Right lung (tissue), 5 donors: ENCODE results near the gene CGNL1. TPM values are rescaled to one million over a fixed set of nuclear protein-coding genes. Genes with fewer than 3 reads are reported as not detected.

Experiments
- DNase-seq, 2 donors: peaks; one replicate each; pipeline ENCODE4 v3.0.0-alpha.2; 2013
- polyA plus RNA-seq, 5 donors: library from polyadenylated mRNA; unstranded; fragments of 120-200 nt; gene quantifications; one replicate each; pipeline versions ENCODE4 v1.2.1 to v1.2.3, GENCODE V29; 2013; ENCODE audit warnings: inconsistent platforms in 1 of 5, low replicate concordance in 1 of 5; ENCODE audit not compliant: insufficient read length in 5 of 5, insufficient read depth in 1 of 5

The CGNL1 gene
- polyA plus RNA-seq, 5 donors: 20.9 to 39.8 (median 28.7) TPM

DNA sequence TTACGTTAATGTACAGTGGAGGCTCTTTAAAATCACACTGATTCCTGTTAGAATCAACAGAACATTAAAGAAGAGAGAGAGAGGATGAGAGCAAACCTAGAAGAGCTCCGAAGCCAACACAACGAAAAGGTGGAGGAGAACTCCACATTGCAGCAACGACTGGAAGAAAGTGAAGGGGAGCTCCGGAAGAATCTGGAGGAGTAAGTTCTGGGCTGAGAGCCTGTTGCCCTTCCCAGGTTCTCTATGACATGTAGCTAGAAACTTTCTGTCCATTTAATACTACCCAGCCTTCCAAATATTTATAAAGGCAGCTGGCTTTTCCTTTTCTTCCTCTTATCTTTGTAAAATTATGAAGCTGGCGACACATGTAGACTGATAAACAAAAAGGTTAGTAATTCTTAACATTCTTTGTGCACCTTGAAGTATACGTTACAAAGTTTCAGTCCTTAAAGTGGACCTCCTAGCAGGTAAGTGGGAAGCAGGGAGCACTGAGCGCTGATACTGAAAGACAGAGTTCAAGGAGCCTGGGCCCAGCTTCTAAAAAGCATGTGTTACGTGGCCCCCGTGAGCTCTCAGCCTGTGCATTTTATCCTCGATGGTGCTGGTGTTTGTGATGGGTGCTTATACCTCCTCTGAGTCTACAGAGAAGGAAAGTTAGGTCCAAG is 75.9 kb downstream of the CGNL1 start:
- DNase-seq: no peak

DNA sequence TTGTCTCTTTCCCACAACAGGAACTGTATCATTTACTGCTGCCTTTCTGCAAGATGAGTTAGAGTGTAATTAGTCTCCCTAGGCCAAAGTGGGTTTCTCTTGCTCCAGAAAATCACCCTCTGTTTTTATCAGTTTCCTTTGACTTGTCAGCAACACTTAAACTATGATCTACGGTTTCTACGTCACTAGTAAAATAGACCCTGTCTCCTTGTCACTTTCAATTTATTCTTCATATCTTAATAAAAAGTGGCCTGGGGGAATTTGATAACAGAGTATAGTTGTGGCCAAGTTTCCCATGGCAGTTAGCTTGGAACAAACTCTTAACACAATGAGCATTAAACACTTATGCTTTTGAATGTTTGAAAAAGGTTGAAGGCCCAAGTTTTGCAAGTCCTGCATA is 79.6 kb downstream of the CGNL1 start:
- DNase-seq: no peak

DNA sequence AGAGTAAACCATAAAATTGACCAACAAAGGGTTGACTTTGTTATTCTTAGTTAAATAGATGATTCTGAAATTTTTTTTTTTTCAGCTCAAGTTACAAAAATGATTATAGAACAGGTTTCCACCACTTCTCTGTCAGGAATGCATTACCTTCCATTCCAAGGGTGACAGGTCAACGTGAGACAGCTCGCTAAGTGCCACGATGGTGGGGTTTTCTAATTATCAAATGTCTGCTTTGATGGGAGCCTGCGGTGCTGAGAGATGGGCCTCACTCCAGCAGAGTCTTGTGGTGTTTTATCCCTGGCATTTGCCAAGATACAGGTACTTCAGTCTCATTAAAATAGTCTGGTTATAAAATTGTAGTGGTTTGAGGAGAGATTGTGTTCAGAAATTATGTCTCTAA is 80.3 kb downstream of the CGNL1 start:
- DNase-seq: no peak

DNA sequence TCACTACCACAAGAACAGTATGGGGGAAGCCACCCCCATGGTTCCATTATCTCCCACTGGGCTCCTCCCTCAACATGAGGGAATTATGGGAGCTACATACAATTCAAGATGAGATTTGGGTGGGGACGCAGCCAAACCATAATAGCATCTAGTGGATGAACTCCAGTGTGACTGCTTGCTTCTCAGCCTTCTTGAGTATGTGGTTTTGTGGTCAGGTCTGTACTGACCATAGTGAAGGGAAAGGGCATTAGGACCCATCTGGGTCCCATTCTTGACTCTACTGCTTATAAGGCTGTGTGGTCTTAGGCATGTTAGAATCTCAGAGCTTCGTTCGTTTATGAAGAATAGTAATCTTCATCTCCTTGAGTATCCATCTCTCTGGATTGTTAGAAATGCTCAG is 81.4 kb downstream of the CGNL1 start:
- no peak for DNase-seq

DNA sequence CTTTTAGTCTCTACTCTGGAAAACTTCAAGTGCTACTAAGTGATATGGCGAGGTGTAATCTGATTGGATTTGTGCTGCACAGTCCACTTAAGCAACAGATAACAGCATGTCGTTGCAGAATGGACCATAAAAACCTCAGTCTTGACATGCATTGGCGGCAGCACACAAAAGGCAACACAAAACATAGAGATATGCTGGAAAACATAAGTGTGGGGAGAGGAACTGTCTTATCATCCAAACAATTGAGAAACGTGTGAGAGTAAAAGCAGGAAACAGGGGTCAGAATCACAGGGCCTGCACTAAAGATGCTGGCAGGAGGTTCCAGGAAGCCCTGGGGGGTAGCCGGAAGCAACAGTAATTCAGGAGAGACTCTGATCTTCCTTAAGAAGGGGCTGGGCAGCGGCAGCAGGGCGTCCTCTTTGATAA is 82.1 kb downstream of the CGNL1 start:
- DNase-seq: no peak

DNA sequence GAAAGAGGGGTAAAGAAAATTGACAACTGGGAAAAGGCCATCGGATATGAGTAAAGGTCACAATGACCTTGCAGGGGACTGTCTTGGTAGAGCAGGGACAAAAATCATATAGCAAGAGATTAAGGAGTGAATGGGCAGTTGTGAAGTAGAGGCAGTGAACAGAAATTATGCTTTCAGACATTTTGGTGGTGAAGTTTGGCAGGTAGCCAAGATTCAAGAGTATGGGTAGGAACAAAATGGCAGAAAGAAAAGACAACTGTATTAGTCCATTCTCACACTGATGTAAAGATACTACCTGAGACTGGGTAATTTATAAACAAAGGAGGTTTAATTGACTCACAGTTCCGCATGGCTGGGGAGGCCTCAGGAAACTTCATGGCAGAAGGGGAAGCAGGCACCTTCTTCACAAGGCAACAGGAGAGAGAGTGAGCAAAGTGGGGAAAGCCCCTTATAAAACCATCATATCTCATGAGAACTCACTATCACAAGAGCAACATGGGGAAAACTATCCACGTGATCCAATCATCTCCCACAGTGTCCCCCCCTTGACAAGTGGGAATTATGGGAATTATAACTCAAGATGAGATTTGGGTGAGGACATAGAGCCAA is 84.0 kb downstream of the CGNL1 start:
- DNase-seq: no peak

DNA sequence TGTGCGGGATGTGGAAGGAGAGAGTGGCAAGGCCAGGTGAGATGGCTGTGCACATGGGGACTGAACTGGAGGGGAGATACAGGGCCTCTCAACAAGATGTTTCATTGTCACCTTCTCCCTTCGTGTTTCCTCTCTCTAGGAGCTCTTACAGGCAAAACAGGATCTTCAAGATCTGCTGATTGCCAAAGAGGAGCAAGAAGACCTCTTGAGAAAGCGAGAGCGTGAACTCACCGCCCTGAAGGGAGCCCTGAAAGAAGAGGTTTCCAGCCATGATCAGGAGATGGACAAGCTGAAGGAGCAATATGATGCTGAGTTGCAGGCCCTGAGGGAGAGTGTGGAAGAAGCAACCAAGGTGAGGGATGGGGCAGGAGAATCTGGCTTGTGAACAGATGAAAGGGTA is 85.2 kb downstream of the CGNL1 start:
- no peak for DNase-seq

DNA sequence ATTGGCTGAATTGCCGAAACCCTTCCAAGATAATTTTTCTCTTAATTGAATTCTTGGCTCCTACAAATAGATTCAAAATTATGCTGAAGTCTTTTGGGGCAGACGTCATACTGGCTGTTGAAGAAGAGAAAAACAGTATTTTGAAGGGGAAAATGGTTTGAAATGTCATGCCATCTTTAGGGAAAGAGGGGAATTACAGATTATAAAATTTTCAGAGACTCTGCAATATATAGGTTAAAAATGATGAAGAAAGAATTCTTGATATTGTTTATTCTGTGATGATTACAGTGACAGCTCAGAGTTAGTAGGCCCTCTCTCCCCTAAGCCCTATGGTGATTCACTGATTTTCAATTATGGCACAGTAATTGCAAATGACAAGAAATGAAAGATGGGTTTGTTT is 86.1 kb downstream of the CGNL1 start:
- no peak for DNase-seq

DNA sequence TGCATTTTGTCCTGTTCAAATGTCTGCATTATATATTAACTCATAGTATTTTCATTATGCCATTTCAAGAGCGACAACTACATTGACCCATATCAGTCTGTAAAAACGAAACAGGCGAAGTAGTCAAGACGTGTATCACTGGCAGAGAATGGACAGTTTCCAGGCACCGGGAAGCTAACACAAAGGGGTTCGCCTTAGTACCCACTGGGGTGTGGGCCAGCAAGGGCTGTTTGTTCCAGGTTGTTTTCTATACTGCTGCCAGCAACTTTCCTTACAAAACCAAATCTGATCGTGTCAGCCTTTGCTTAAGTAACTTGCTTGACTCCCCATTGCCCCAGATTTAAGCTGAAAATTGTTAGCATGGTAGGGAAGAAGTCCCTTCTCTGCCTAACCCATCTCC is 87.1 kb downstream of the CGNL1 start:
- no peak for DNase-seq

DNA sequence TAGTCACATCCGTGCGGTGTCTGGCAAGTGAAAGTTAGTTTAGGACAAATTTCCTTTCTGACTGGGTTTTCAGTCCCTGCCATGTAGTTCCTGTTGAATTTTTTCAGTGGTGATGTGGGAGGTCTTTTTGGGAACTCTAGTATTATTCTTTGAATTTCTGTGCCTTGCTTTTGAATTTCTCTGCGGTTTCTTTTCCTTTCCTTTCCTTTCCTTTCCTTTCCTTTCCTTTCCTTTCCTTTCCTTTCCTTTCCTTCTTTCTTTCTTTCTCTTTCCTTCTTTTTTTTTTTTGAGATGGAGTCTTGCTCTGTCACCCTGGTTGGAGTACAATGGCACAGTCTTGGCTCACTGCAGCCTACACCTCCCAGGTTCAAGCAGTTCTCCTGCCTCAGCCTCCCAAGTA is 88.2 kb downstream of the CGNL1 start:
- DNase-seq: no peak

DNA sequence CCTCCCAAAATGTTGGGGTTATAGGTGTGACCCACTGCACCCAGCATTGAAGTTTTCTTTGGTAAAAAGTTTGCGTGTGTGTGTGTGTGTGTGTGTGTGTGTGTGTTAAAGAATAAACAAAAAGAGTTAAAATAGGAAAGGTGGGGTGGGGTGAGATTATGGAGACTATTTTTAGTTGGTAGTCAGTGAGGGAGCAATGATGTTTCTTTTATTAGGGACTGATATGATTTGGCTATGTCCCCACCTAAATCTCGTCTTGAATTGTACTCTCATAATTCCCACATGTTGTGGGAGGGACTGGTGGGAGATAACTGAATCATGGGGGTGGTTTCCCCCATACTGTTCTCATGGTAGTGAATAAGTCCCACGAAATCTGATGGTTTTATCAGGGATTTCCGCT is 92.2 kb downstream of the CGNL1 start:
- DNase-seq: no peak

DNA sequence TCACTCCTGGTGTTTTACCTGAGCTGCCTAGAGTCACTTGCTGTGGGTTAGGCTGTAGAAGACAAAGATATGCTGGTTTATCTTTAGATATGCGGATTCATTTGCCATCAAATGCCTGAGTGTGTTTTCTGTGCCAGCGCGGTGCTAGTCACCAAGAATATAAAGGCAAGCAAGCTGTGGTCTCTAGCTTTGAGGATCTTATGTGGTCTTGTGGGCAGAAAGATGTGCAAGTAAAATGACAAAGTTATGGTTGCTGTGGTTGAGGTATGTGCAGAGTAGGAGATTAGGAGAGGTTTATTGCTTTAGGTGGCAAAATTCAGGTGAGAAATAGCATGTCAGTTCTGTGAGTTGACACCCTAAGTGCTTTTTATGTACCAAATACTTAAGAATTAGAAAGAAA is 94.2 kb downstream of the CGNL1 start:
- DNase-seq: no peak

DNA sequence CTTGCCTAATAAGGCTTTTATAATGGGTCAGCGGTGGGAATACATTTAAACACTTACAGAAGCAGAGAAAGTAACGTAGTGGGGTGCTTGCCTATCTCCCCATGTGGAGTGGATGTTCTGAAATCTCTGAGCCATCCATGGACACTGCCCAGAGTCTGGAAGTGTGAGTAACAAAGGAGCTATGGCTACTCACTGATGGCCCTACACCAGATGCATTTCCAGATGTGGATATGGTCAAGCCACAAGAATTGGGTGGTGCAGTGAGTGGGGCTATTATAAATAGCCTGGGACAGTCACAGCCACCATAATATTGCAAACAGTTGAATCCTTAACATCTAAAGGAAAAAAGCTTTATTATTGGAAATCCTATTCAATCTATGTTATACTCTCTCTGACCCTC is 96.6 kb downstream of the CGNL1 start:
- DNase-seq: no peak

DNA sequence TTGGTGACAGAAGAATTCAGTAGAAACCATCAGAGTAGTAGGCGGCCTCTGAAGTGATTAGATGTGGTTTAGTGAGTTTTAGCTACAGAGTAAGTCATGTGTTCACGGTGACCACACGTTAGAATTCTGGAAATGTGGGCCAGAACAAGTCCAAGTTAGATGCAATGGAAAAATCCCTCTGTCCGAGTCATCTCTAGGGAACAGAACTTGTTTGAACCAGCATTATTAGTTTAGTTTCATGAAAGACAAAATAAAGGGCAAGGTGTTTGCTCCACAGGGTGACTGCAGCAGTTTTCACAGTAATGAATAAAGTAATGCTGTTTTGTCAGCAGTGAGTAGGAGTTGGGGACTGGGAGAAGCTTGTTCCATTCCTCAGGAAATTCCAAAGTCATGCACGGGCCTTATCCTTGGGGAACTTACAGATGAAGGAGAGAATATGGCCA is 100.2 kb downstream of the CGNL1 start:
- DNase-seq: no peak

DNA sequence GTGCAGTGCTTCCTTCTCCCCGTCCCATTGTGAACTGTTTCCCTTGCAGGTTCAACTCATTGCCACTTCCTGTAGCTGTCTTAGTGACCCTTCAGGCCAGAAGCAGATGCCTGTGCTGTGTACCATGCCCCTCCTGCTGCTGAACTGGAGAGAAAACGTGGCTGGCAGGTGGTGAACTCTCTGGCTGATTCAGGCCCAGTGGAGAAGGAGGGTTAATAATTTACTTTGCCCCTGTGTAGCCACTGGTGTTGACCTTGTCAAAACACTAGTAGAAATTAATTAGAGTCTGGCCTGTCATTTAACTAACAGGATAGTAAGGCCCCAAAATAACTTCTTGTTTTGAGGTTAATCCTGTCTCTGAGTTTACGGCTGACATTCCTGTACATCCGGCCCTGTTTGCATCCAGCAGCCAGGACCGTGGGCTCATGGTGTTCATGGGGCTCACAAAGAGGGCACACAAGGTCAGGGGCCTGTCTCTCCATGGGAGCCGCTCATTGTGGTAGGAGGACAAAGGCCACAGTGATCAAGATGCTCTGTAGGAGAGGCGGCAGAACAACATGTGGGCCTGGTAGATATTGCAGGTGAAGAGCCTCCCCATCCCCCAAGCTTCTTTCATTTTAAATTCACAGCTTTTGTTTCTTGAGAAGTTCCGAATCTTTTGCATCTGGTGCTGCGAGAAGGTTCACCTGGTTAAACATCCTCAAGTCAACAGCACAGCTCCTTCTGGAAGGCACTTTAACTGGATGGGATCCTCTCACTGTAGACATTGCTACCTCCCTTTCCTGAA is 101.6 kb downstream of the CGNL1 start:
- DNase-seq: no peak

DNA sequence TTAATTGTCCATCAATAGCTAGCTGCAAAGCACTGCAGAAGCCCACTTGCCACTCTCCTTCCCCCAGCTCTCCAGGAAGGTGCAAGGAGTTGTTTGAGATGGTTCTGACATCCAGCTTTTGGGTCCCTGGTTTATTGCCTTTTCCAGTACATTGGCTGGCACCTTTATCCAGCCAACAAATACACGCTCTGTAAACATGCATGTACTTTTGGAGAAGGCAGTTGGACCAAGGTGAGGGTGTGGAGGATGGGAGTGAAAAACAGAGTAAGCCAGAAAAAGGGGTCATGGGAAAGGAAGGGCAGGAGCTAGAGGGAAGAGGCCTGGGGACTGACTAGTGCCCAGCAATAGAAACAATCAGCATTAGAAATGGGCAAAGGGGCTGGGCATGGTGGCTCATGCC is 102.7 kb downstream of the CGNL1 start:
- no peak for DNase-seq

DNA sequence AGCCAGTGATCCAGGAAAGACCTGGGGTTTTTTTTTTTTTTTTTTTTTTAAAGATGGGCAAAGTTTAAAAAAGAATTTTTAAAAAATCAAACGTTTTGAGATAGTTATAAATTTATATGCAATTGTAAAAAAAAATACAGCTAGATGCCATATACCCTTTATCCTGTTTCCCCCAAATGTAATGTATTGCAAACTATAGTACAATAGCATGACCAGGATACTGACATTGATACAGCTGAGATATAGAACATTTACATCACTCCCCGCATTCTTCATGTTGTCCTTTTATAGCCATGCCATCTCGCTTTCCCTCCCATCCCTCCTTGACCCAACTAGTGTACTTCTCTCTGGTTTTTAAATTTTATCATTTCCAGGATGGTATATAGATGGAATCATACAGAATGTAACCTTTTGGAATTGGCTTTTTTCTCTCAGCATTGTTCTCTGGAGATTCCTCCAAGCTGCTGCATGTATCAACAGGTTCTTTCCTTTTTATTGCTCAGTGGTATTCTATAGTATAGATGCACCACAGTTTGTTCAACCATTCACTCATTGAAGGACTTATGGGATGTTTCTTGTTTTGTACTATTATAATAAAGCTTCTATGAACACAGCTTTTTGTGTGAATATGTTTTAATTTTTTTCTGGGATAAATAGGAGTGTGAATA is 104.9 kb downstream of the CGNL1 start:
- no peak for DNase-seq

DNA sequence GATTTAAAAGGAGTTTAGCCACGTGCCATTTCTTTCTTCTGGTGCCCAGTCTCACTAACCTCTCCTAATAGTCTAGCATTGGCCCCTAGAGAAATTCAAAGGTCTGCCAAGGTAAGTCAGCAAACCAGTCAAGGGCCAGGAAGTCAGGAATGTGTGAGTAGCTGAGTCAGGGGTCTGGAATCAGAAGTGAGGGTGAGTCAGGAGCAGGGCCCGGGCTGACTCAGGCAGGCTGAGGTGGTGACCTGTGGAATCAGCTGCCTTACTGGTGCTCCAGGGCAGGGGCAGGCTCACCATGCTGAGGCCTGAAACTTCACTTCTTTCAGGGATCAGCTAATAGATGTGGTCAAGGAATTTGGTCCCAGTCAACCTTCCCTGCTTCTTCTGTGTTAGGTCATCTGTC is 109.6 kb downstream of the CGNL1 start:
- DNase-seq: no peak

DNA sequence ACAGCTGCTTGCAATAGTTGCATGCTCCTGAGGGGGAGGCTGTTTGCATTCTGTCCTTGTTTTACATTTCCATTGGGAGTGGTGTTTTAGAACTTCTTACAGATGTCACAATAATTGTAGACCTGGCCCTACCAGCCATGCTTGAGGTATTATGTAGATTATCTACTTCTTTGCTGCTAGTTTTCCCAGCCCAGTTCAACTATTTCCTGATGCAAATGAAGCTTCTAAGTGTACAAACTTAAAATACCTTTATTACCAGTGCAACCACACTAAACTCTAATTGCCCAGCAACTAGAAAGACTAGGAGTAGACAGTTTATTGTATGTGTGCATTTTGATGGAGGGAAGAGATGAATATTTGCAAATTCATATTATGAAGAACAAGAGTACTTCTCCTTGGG is 110.5 kb downstream of the CGNL1 start:
- no peak for DNase-seq

DNA sequence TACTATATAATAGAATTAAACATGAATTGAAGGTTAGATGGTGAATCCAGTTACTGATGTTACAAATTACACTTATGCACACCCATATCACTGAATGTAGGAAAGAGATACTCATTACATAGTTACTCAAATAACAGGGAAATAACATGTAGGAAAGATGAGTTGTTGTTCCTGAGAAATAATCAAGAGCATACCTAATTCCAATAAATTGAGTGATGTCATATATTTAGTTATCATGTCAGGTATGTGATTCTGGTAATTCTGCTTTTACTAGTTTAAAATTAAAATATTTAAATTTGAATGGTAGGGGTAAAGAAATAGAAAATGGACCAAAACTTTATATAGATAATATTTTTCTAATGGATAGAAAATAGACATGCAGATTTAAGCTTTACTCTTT is 112.8 kb downstream of the CGNL1 start:
- DNase-seq: no peak

DNA sequence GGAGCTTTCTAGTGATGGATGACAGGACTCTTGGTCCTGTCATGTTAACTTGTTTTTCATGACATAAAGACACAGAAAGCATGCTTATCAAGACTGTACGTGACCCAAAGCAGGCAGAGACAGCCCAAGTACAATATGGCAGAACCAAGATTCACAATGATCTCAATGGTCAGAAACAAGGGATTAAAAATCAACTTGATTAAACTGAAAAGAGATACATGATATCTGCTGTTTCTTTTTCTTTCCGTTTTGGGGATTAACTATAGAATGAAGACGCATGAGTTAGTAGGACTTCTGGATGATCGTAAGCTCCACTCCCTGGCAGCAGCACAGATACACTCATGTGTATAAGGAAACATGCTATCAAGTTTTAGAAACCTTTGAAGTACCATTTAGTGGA is 117.0 kb downstream of the CGNL1 start:
- DNase-seq: no peak

DNA sequence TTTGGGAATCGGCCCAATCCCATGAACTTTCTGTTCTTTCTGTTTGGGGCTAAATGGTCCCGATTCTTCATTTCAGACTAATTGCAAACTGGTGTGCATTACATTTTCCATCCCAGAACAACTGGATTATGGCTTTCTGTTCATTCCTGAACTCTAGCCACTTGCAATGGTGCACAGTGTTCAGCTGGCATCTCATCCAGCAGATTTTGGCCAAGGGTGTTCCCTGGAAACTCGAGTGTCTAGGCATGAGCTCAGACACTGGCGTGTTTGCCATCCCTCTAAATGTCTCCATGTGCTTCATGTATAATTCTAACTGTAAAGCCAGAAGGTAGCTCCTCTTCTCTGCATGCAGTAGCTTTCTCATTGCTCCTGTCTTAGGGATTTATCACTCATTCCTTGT is 118.3 kb downstream of the CGNL1 start:
- no peak for DNase-seq

DNA sequence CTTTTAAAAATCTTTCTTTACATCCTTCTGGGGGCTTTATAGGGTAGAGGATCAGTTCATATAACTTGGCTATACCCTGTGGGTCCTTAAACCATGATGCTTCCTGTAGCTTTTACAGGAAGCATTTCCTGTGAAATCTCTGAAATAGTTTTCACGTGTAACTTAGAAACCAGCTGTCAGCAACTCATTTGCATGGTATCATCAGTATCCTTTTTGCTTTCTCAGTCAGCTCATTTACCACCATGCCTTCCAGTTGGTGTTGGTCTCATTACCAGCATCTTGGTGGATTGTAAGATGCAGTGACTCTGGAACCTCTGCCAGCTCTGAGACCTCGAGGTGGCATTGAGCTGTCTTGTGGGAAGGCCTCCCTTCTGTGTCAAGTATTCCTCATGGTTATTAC is 118.7 kb downstream of the CGNL1 start:
- DNase-seq: no peak
